HepG2 (cell line): Measurements from ENCODE around the gene NDUFS2. TPM values are rescaled to one million over a fixed set of nuclear protein-coding genes. Genes with fewer than 3 reads are reported as not detected.
A peak's percentile ranks its signal among the peaks of the same experiment; 100 is the strongest.

Experiments
- ETV5 ChIP-seq: IDR thresholded peaks from 2 replicates; pipeline ENCODE4 v1.6.1; 2018; ENCODE audit warnings: missing biosample characterization, missing genetic modification reagents, inconsistent platforms, borderline replicate concordance
- FOXO1 ChIP-seq: sonication (generic); formaldehyde crosslinking; IDR thresholded peaks from 2 replicates; pipeline ENCODE4 v1.4.0; 2020; ENCODE audit warnings: missing genetic modification reagents
- HHEX ChIP-seq: IDR thresholded peaks from 2 replicates; pipeline ENCODE4 v1.6.1; 2016; ENCODE audit warnings: control low read depth
- NBN ChIP-seq: fragments of 450-650 bp; conservative IDR thresholded peaks from 2 replicates; pipeline ENCODE4 v1.6.1; 2017
- NFRKB ChIP-seq: fragments of 450-650 bp; IDR thresholded peaks from 2 replicates; pipeline ENCODE4 v1.6.1; 2017
- SP1 ChIP-seq, 2 experiments: fragments of 450-650 bp in 1 of 2; sonication (generic) in 1 of 2; formaldehyde crosslinking in 1 of 2; IDR thresholded peaks; 2 replicates each; pipeline versions ENCODE4 v1.4.0 to v1.6.1; 2016 to 2020; ENCODE audit warnings: missing genetic modification reagents in 1 of 2
- STAT5B ChIP-seq: sonication (generic); formaldehyde crosslinking; IDR thresholded peaks from 2 replicates; pipeline ENCODE4 v1.4.0; 2020; ENCODE audit warnings: missing genetic modification reagents
- ZFP36 ChIP-seq: fragments of 150-350 bp; IDR thresholded peaks from 2 replicates; pipeline ENCODE4 v1.6.1; 2018; ENCODE audit warnings: borderline replicate concordance, low read length, low read depth; ENCODE audit not compliant: partially characterized antibody
- ZNF124 ChIP-seq: sonication (generic); formaldehyde crosslinking; IDR thresholded peaks from 2 replicates; pipeline ENCODE4 v1.4.0; 2020; ENCODE audit warnings: missing genetic modification reagents
- ZNF160 ChIP-seq: sonication (generic); formaldehyde crosslinking; IDR thresholded peaks from 2 replicates; pipeline ENCODE4 v1.8.0; 2022; ENCODE audit warnings: mild to moderate bottlenecking, inconsistent platforms, missing genetic modification reagents
- ZNF44 ChIP-seq: sonication (generic); formaldehyde crosslinking; IDR thresholded peaks from 2 replicates; pipeline ENCODE4 v1.5.1; 2020; ENCODE audit warnings: mild to moderate bottlenecking, missing genetic modification reagents
- polyA plus RNA-seq, 8 experiments: library from polyadenylated mRNA; depleted of rRNA in 3 of 8; stranded (reverse) in 7 of 8; unstranded in 1 of 8; fragments of >200 nt; fragmentation: Illumina TruSeq in 4 of 8; extraction: Trizol in 4 of 8; gene quantifications; 2 replicates each; pipeline versions ENCODE4 v1.2.1 to v1.2.3, GENCODE V29; 2011 to 2016; ENCODE audit warnings: low read depth in 4 of 8, missing spikeins in 1 of 8, mixed read lengths in 1 of 8; ENCODE audit not compliant: insufficient read depth in 1 of 8
- total RNA-seq, 5 experiments: library from RNA; depleted of rRNA; stranded (reverse); fragments of >200 nt; fragmentation: Illumina TruSeq; extraction: Trizol; gene quantifications; 2 replicates each; pipeline ENCODE4 v1.2.3, GENCODE V29; 2016; ENCODE audit warnings: low read depth in 1 of 5
- TF ChIP-seq, protein P1 (sequence below): sonication (generic); formaldehyde crosslinking; IDR thresholded peaks from 2 replicates; pipeline ENCODE4 v1.4.0; 2020; ENCODE audit warnings: missing genetic modification reagents
- TF ChIP-seq, protein P2 (sequence below): IDR thresholded peaks from 2 replicates; pipeline ENCODE4 v1.6.1; 2016; ENCODE audit warnings: low read depth, control low read depth
- TF ChIP-seq, protein P3 (sequence below): IDR thresholded peaks from 2 replicates; pipeline ENCODE4 v1.6.1; 2016
- TF ChIP-seq, protein P4 (sequence below): sonication (generic); formaldehyde crosslinking; IDR thresholded peaks from 2 replicates; pipeline ENCODE4 v1.5.0; 2020; ENCODE audit warnings: missing genetic modification reagents, mild to moderate bottlenecking, borderline replicate concordance
- TF ChIP-seq, protein P5 (sequence below): IDR thresholded peaks from 2 replicates; pipeline ENCODE4 v1.6.1; 2016; ENCODE audit warnings: missing compliant biosample characterization, missing genetic modification reagents, borderline replicate concordance
- TF ChIP-seq, protein P6 (sequence below): sonication (generic); formaldehyde crosslinking; IDR thresholded peaks from 2 replicates; pipeline ENCODE4 v1.4.0; 2020; ENCODE audit warnings: missing genetic modification reagents, borderline replicate concordance
- TF ChIP-seq, protein P7 (sequence below): sonication (generic); formaldehyde crosslinking; conservative IDR thresholded peaks from 2 replicates; pipeline ENCODE4 v1.5.0; 2020; ENCODE audit warnings: missing genetic modification reagents

The NDUFS2 gene
- total and polyA plus RNA-seq, 2 of the 13 experiments (the other 11 are each of a cell fraction or from before 2014, with no cell fraction given) = 89.9 to 118 TPM

DNA sequence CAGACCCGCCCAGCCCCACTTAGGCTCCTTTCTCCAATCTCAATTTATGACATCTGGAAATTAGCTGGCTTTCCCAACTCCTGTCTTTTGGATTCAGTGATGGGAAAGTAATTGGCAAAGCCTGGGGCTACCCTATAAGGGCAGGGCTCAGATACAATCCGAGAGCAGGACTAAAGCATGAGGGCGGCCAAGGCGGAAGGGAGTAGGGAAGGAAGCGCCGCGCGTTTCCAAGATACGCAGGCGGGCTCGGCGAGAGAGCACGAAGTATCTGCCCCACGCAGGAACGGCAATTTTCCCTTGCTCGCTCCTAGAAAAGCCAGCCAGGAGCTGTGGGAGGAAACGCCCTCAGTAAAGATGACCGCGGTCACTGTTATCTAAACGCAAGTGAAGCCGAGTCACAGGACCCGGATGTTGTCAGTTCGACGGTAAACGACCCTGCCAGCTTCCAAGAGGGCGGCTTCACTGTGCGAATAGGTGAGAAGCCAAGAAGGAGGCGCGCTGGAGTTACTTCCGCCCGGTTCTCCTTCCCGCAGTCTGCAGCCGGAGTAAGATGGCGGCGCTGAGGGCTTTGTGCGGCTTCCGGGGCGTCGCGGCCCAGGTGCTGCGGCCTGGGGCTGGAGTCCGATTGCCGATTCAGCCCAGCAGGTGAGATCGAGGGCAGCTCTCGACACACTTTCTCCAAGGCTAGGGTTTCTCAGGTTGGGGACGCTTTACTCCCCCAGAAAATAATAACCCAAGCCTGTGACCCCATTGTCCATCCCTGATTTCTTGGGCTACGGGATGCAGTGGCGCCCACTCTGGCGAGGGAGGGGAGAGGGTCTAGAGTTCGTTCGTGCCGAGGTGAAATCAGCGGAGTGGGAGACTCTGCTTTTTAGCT, at the start of gene NDUFS2 (continued):
- TF ChIP-seq, protein P1, sequence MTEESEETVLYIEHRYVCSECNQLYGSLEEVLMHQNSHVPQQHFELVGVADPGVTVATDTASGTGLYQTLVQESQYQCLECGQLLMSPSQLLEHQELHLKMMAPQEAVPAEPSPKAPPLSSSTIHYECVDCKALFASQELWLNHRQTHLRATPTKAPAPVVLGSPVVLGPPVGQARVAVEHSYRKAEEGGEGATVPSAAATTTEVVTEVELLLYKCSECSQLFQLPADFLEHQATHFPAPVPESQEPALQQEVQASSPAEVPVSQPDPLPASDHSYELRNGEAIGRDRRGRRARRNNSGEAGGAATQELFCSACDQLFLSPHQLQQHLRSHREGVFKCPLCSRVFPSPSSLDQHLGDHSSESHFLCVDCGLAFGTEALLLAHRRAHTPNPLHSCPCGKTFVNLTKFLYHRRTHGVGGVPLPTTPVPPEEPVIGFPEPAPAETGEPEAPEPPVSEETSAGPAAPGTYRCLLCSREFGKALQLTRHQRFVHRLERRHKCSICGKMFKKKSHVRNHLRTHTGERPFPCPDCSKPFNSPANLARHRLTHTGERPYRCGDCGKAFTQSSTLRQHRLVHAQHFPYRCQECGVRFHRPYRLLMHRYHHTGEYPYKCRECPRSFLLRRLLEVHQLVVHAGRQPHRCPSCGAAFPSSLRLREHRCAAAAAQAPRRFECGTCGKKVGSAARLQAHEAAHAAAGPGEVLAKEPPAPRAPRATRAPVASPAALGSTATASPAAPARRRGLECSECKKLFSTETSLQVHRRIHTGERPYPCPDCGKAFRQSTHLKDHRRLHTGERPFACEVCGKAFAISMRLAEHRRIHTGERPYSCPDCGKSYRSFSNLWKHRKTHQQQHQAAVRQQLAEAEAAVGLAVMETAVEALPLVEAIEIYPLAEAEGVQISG (CRISPR knock-in tag) = peak; percentile 96
- TF ChIP-seq, protein P2, sequence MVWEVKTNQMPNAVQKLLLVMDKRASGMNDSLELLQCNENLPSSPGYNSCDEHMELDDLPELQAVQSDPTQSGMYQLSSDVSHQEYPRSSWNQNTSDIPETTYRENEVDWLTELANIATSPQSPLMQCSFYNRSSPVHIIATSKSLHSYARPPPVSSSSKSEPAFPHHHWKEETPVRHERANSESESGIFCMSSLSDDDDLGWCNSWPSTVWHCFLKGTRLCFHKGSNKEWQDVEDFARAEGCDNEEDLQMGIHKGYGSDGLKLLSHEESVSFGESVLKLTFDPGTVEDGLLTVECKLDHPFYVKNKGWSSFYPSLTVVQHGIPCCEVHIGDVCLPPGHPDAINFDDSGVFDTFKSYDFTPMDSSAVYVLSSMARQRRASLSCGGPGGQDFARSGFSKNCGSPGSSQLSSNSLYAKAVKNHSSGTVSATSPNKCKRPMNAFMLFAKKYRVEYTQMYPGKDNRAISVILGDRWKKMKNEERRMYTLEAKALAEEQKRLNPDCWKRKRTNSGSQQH = no peak; the same call in 1 of the 2 replicates
- TF ChIP-seq ZNF160 (CRISPR knock-in tag) = peak; percentile 54; the same call in 1 of the 2 replicates
- TF ChIP-seq NBN = no peak
- TF ChIP-seq FOXO1 = peak; percentile 70
- TF ChIP-seq ZNF44 (CRISPR knock-in tag) = no peak
- peak; percentile 88 for TF ChIP-seq ETV5 (CRISPR knock-in tag)
- TF ChIP-seq, protein P3, sequence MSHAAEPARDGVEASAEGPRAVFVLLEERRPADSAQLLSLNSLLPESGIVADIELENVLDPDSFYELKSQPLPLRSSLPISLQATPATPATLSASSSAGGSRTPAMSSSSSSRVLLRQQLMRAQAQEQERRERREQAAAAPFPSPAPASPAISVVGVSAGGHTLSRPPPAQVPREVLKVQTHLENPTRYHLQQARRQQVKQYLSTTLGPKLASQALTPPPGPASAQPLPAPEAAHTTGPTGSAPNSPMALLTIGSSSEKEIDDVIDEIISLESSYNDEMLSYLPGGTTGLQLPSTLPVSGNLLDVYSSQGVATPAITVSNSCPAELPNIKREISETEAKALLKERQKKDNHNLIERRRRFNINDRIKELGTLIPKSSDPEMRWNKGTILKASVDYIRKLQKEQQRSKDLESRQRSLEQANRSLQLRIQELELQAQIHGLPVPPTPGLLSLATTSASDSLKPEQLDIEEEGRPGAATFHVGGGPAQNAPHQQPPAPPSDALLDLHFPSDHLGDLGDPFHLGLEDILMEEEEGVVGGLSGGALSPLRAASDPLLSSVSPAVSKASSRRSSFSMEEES (CRISPR knock-in tag) = peak; percentile 65; the same call in 1 of the 2 replicates
- no peak for TF ChIP-seq HHEX (CRISPR knock-in tag)
- TF ChIP-seq, protein P4, sequence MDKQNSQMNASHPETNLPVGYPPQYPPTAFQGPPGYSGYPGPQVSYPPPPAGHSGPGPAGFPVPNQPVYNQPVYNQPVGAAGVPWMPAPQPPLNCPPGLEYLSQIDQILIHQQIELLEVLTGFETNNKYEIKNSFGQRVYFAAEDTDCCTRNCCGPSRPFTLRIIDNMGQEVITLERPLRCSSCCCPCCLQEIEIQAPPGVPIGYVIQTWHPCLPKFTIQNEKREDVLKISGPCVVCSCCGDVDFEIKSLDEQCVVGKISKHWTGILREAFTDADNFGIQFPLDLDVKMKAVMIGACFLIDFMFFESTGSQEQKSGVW (CRISPR knock-in tag) = no peak
- no peak for TF ChIP-seq SP1 (IDR thresholded peaks at IDR 0.05)
- TF ChIP-seq SP1 (CRISPR knock-in tag; IDR thresholded peaks at IDR 0.05) = peak; percentile 63
- TF ChIP-seq, protein P5, sequence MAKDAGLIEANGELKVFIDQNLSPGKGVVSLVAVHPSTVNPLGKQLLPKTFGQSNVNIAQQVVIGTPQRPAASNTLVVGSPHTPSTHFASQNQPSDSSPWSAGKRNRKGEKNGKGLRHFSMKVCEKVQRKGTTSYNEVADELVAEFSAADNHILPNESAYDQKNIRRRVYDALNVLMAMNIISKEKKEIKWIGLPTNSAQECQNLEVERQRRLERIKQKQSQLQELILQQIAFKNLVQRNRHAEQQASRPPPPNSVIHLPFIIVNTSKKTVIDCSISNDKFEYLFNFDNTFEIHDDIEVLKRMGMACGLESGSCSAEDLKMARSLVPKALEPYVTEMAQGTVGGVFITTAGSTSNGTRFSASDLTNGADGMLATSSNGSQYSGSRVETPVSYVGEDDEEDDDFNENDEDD (CRISPR knock-in tag) = peak; percentile 54; the same call in 1 of the 2 replicates
- TF ChIP-seq ZFP36 = no peak
- TF ChIP-seq, protein P6, sequence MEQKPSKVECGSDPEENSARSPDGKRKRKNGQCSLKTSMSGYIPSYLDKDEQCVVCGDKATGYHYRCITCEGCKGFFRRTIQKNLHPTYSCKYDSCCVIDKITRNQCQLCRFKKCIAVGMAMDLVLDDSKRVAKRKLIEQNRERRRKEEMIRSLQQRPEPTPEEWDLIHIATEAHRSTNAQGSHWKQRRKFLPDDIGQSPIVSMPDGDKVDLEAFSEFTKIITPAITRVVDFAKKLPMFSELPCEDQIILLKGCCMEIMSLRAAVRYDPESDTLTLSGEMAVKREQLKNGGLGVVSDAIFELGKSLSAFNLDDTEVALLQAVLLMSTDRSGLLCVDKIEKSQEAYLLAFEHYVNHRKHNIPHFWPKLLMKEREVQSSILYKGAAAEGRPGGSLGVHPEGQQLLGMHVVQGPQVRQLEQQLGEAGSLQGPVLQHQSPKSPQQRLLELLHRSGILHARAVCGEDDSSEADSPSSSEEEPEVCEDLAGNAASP (CRISPR knock-in tag) = peak; percentile 23; the same call in 1 of the 2 replicates
- no peak for TF ChIP-seq STAT5B
- TF ChIP-seq, protein P7, sequence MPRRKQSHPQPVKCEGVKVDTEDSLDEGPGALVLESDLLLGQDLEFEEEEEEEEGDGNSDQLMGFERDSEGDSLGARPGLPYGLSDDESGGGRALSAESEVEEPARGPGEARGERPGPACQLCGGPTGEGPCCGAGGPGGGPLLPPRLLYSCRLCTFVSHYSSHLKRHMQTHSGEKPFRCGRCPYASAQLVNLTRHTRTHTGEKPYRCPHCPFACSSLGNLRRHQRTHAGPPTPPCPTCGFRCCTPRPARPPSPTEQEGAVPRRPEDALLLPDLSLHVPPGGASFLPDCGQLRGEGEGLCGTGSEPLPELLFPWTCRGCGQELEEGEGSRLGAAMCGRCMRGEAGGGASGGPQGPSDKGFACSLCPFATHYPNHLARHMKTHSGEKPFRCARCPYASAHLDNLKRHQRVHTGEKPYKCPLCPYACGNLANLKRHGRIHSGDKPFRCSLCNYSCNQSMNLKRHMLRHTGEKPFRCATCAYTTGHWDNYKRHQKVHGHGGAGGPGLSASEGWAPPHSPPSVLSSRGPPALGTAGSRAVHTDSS = no peak
- TF ChIP-seq NFRKB = peak; percentile 72
- TF ChIP-seq ZNF124 = no peak
